Activated CD8-positive, alpha-beta memory T cell treated with anti-CD3 and anti-CD28 coated beads, Interleukin-2, amount 50 U/mL, for 1 hour (primary cell): ENCODE results near the gene EIF2S2.

ENCODE experiments used
- DNase-seq: peaks from one replicate; pipeline ENCODE4 v3.0.0-alpha.2; 2020; ENCODE audit errors: extremely low read depth

EIF2S2 gene

DNA sequence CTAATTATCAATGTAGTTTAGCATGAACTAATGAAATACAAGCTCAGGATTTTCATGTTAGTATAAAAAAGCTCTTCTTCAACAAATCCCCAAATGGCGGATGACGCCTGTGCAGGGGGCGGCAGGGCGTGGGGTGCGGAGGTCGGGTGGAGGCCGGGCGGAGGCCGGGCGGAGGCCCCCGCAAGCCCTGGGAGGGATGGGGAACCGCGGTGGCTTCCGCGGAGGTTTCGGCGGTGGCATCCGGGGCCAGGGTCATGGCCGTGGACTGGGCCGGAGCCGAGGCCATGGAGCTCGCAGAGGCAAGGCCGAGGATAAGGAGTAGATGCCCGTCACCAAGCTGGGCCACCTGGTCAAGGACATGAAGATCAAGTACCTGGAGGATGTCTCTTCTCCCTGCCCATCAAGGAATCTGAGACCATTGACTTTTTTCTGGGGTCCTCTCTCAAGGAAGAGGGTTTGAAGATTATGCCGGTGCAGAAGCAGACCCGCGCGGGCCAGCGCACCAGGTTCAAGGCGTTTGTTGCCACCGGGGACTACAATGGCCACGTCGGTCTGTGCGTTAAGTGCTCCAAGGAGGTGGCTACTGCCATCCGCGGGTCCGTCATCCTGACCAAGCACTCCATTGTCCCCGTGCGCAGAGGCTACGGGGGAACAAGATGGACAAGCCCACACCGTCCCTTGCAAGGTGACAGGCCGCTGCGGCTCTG is 10.4 kb upstream of the EIF2S2 start:
- DNase-seq = no peak

DNA sequence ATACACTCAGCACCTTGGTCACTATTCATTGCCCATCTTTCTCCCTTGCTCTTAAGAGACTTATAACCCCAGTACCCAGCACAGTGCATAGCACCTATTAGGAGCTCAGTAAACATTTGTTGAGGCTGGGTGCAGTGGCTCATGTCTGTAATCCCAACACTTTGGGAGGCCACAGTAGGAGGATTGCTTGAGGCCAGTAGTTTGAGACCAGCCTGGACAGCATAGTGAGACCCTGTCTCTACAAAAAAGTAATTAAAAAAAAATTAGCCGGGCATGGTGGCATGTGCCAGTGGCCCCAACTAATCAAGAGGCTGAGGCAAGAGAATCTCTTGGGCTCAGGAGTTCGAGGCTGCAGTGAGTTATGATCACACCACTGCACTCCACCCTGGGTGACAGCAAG is 8.2 kb upstream of the EIF2S2 start:
- DNase-seq = no peak

GRCh38 chr20:34115232-34115631 is 3.2 kb upstream of the EIF2S2 start:
- no peak for DNase-seq

DNA sequence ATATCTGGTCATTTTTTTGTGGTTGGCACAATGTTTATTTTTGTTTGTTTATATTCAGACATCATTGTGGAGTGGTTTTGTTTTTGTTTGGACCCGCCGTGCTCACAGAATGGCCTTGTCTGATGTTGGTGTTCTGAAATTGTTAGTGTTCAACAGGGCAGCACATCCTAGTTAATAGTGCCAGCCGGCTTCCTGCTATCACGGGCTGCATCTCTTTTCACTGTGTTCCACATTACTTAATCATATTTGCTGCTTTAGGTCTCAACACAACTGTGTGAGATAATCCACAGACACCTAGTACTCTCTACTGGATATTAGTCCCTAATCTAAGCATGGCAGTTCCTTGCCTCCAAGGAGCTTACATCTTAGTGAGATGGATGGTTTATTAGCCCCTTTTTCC is 2.8 kb upstream of the EIF2S2 start:
- DNase-seq = no peak

- DNase-seq = no peak
Measured at GRCh38 chr20:34112600-34113101, 608 bp upstream of the EIF2S2 start.

GRCh38 chr20:34110745-34111641 is 1.1 kb downstream of the EIF2S2 start:
- DNase-seq = no peak

GRCh38 chr20:34110025-34110744 is 1.9 kb downstream of the EIF2S2 start:
- DNase-seq = no peak

DNA sequence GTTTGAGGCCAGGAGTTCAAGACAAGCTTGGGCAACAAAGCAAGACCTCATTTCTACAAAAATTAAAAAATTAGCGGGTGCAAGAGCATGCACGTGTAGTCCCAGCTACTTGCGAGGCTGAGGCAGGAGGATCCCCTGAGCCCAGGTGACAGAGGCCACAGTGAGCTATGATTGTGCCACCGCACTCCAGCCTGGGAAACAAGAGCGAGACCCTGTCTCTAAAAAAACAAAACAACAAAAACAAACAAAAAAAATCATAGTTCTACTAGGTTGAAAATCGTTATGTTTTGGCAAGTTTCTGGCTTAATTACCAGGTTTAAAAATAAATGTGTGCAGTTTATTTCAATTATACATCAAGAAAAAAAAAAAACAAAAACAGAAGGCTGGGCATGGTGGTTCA is 2.6 kb downstream of the EIF2S2 start:
- no peak for DNase-seq

- DNase-seq = no peak
Measured at GRCh38 chr20:34108616-34109174, 3.3 kb downstream of the EIF2S2 start.

DNA sequence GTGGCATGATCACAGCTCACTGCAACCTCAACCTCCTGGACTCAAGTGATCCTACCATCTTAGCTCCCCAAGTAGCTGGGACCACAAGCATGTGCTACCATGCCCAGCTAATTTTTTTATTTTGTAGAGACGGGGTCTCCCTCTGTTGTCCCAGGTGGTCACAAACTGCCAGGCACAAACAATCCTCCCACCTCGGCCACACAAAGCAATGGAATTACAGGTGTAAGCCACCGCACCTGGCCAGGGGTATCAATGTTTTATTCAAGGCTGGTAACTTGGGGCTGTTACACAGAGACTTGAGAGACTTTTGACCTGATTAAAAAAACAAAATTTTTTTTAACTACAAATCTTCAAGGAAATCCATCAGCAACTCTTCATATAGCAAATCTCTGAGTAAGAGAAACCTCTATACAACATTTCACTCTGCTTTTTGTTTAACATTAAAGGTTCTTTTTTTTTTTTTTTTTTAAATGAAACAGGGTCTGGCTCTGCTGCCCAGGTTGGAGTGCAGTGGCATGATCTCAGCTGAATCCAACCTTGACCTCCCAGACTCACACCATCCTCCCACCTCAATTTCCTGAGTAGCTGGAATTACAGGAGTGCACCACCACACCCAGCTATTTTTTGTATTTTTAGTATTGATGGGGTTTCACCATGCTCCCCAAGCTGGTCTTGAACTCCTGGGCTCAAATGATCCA is 5.9 kb downstream of the EIF2S2 start:
- DNase-seq = no peak

- no peak for DNase-seq
Measured at GRCh38 chr20:34104059-34104458, 8.0 kb downstream of the EIF2S2 start.

- no peak for DNase-seq
Measured at GRCh38 chr20:34102342-34102741, 9.7 kb downstream of the EIF2S2 start.

GRCh38 chr20:34100576-34100975 is 11.5 kb downstream of the EIF2S2 start:
- DNase-seq = no peak

- no peak for DNase-seq
Measured at GRCh38 chr20:34099675-34100074, 12.4 kb downstream of the EIF2S2 start.

- DNase-seq = no peak
Measured at GRCh38 chr20:34098570-34098969, 13.5 kb downstream of the EIF2S2 start.

DNA sequence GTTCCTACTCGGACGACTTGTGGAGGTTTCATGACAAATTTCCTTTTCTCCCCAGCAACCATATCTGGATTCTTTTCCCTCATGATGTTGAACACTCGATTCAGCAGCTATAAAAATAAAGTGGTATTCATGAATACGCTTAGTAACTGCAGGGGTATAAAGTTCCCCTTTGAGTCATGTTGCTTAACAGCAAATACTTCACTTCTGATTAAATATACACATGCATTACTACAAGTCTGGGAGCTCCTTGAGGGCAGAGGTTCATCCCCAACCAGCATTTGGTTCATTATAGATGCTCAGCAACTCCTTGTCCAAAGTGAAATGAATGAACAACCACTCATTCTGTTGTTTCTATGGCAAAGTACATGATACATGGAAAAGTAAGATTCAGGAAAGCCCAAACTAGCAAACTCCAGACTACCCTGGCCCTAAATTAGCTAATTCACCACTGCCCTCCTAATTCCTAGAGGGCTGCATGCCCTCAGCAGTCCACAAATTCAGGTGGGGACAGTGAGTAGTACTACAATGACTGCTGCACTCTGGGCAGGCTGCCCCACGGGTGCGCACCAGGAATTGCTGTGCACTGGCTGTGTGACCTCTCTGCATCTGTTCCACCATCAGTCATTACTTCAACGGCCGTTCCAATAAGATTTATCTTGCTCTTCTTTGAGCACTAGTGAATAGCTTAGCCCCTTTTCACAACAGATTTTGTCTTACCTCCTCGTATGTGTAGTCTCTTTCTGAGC is 15.2 kb downstream of the EIF2S2 start:
- no peak for DNase-seq

DNA sequence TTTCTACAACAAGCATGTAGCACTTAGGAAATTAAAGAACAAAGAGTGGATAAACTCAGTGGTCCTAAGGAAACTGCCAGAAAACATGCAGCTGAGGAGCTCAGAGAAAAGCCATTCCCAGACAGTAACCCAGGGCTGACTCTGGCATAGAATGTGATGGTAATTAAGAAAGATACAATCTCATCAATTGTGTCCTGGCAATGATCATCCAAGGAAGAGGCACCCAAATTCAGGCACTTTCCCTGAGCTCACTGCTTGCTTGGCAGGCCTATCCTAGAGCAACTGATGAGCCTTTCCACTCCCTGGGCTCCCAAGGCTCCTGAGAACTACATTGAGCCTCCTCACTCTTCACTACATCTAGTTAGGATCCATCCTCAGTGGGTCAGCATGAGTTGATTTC is 16.2 kb downstream of the EIF2S2 start:
- DNase-seq = no peak

DNA sequence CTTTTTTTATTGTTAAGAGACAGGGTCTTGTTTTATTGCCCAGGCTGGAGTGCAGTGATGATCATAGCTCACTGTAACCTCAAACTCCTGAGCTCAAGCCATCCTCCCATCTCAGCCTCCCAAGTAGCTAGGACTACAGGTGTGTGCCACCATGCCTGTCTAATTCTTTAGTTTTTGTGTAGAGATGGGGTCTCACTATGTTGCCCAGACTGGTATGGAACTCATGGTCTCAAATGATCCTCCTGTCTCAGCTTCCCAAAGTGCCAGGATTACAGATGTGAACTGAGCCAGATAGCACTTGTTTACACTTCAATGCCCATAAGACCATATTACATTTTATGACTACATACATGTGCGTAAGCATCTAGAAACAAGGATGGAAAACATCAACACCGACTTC is 18.1 kb downstream of the EIF2S2 start:
- DNase-seq = no peak

- no peak for DNase-seq
Measured at GRCh38 chr20:34091637-34092200, 20.3 kb downstream of the EIF2S2 start.

- no peak for DNase-seq
Measured at GRCh38 chr20:34090645-34091044, 21.4 kb downstream of the EIF2S2 start.
